Measurements from ENCODE around the gene BLM. TPM values are rescaled to one million over a fixed set of nuclear protein-coding genes. Genes with fewer than 3 reads are reported as not detected.

Gene BLM
- total RNA-seq, 1 experiment from 2014 or later = 24.6 TPM

GRCh38 chr15:90816401-90817116, 99.4 kb downstream of the BLM start (continued):
- TF ChIP-seq CTCF (IDR thresholded peaks at IDR 0.05 in 2 of 3, conservative IDR thresholded peaks at IDR 0.05 in 1 of 3; ENCODE audit: borderline replicate concordance in 1 of 3, insufficient read depth in 1 of 3, low read depth in 2 of 3, low read length in 2 of 3) = no peak
- TF ChIP-seq ZFX (IDR thresholded peaks at IDR 0.05) = no peak
- TF ChIP-seq, protein P1, sequence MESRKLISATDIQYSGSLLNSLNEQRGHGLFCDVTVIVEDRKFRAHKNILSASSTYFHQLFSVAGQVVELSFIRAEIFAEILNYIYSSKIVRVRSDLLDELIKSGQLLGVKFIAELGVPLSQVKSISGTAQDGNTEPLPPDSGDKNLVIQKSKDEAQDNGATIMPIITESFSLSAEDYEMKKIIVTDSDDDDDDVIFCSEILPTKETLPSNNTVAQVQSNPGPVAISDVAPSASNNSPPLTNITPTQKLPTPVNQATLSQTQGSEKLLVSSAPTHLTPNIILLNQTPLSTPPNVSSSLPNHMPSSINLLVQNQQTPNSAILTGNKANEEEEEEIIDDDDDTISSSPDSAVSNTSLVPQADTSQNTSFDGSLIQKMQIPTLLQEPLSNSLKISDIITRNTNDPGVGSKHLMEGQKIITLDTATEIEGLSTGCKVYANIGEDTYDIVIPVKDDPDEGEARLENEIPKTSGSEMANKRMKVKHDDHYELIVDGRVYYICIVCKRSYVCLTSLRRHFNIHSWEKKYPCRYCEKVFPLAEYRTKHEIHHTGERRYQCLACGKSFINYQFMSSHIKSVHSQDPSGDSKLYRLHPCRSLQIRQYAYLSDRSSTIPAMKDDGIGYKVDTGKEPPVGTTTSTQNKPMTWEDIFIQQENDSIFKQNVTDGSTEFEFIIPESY (IDR thresholded peaks at IDR 0.05; ENCODE audit: extremely low read depth, insufficient replicate concordance, low read length) = no peak
- TF ChIP-seq FOSL1 (IDR thresholded peaks at IDR 0.05; ENCODE audit: low read depth) = no peak
- TF ChIP-seq JUND (IDR thresholded peaks at IDR 0.05) = no peak

DNA sequence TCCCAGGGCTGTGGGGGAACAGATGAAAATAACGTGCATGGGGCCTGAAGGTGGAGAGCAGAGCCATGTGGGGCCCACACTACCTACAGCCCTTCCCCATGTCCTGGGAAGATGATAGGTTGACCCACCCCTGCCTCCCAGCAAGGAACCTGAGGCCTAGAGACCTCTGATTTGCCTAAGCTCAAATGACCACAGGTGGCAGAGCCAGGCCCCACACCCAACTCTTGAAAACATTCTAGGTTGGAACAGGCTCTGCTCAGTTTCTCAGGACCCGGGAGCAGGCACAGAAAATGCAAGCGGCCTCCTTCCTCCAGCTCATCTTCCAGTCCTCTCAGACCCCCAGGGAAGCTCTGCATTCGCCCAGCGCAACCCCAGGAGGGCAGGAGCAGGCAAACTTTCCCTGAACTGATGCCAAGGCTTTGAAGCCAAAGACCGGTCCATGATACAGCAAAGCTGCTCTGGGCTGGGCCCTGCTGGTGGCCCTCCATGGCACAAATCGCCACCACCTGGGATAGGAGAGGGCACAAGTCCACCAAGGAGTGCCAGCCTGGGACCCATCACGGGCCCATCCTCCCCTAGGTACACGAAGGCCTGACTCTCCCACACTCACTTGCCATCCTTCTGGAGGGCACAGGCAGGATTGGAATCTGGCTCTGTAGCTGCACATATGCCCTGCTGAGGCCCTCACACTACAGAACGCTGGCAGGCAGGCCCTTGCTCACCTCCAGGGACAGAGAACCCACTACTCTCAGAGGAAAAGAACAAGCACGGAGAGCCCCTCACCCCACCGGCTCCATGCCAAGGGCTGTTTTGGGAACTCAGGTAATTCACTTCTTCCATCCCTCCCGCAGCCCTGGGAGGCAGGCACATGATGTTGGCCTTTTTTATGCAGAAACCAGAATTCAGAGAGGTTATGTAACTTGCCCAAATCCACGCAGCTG, 100.2 kb downstream of the BLM start:
- no TSS peak for BruUV-seq (replicated peaks)

More for the DNA sequence above, 100.2 kb downstream of the BLM start:
- Histone ChIP-seq H3K4me1 (ENCODE audit: control insufficient read depth in 1 of 2, insufficient read depth in 2 of 2, low read length in 2 of 2) (no peaks in the 10 kb centered on the region), H3K79me2 (ENCODE audit: insufficient read depth, low read length) (no peaks in the 10 kb centered on the region), H2AFZ (ENCODE audit: low read depth, low read length, poor library complexity, severe bottlenecking) (no peak overlapping the region), H3K9ac (ENCODE audit: low read length) (no peak overlapping the region), H4K20me1 (ENCODE audit: insufficient read depth) (no peaks in the 10 kb centered on the region), H3K9me3 (ENCODE audit: control insufficient read depth in 1 of 2, insufficient read depth in 1 of 2, low read depth in 1 of 2, low read length in 2 of 2) (no peaks in the 10 kb centered on the region), H3K36me3 (ENCODE audit: control insufficient read depth in 1 of 2, insufficient read depth in 2 of 2, low read length in 2 of 2) (0 out of 4 replicates have a peak, but pooled peaks cover 0 to under 1% of the 10 kb centered on the region in 2 experiments), H3K27ac (ENCODE audit: low read depth, low read length) (no peak overlapping the region), H3K4me3 (replicated peaks in 1 of 2; ENCODE audit: low read depth in 1 of 2, low read length in 2 of 2) (no peak overlapping the region), H3K27me3 (ENCODE audit: insufficient read depth, low read length) (no peaks in the 10 kb centered on the region), H3K9me2 (ENCODE audit: insufficient read depth) (no peaks in the 10 kb centered on the region), H3K4me2 (ENCODE audit: low read length) (no peak overlapping the region)
- peak; percentile 18 for ATAC-seq
- DNase-seq (ENCODE audit: low read depth, low spot score) = no peak
- POLR2A ChIA-PET = no interaction called here
- intact Hi-C loops (cut with micrococcal nuclease) = no loop called here
- CTCF ChIA-PET = no interaction called here
- RAD21 ChIA-PET (ENCODE audit: low non-redundant PET in 1 of 2, low total read pairs in 2 of 2, uncharacterized antibody in 2 of 2, unreplicated experiment in 2 of 2) = no interaction called here
- TF ChIP-seq MAX (IDR thresholded peaks at IDR 0.05) (no peak), POLR2A (IDR thresholded peaks at IDR 0.05; ENCODE audit: borderline replicate concordance, extremely low read depth, insufficient read depth, insufficient read length) (no peak)
- TF ChIP-seq, protein P2, sequence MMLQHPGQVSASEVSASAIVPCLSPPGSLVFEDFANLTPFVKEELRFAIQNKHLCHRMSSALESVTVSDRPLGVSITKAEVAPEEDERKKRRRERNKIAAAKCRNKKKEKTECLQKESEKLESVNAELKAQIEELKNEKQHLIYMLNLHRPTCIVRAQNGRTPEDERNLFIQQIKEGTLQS (IDR thresholded peaks at IDR 0.05) = no peak

All from HCT116 (cell line).